K562 (cell line): ENCODE measurements around the gene FANCI. TPM values are rescaled to one million over a fixed set of nuclear protein-coding genes. Genes with fewer than 3 reads are reported as not detected.

Experiments
- ATAC-seq: fragments of 200-7000 bp; cut with Tn5 transposase; 3 replicates; pipeline ENCODE4 v1.9.1; 2020; ENCODE audit warnings: moderate library complexity
- BruUV-seq: library from RNA; stranded (reverse); fragments of 400-500 nt; replicated peaks from 2 replicates; lab custom pipeline; 2021; lab: Mats Ljungman, UMichigan
- CTCF ChIA-PET: fragments of 300-600 bp; formaldehyde crosslinking; extraction: SDS; loops from one replicate; lab custom pipeline; 2021; ENCODE audit warnings: low intra/inter-chr PET ratio; lab: Yijun Ruan, JAX
- POLR2A ChIA-PET: fragments of 300-600, 350-650 bp; sonication (Branson Sonifier 250); formaldehyde crosslinking; extraction: SDS; loops from one replicate; lab custom pipeline; 2021; ENCODE audit warnings: antibody characterized with exemption, inconsistent platforms; lab: Yijun Ruan, JAX
- DNase-seq, 4 experiments: peaks; one replicate each; pipeline versions ENCODE4 v3.0.0 to v3.0.0-alpha.2; 2011 to 2018; ENCODE audit warnings: low spot score in 3 of 4, mixed read lengths in 3 of 4; ENCODE audit errors: extremely low read depth in 1 of 4
- FAIRE-seq: peaks from 2 replicates; lab custom pipeline; 2011; peaks lifted over from hg19 to GRCh38; lab: Jason Lieb, UNC
- H2AFZ ChIP-seq: 2 replicates; pipeline ENCODE4 v1.6.0; 2011; ENCODE audit warnings: low read depth, low read length, control low read depth, inconsistent platforms
- H3K27ac ChIP-seq: fragments of 200-600 bp; 3 replicates; pipeline ENCODE4 v1.8.0; 2011; ENCODE audit warnings: low read depth, mild to moderate bottlenecking, control low read depth, inconsistent platforms, low read length, moderate library complexity, mixed read lengths; ENCODE audit errors: extremely low read depth
- H3K27me3 ChIP-seq, 2 experiments: fragments of 300-600 bp in 1 of 2; 2 replicates in 1 of 2; 3 replicates in 1 of 2; pipeline versions ENCODE4 v1.6.0 to v1.8.0; 2011; ENCODE audit warnings: inconsistent platforms in 2 of 2, low read length in 2 of 2, mild to moderate bottlenecking in 1 of 2, mixed read lengths in 1 of 2, moderate library complexity in 1 of 2; ENCODE audit not compliant: control insufficient read depth in 2 of 2, insufficient read depth in 2 of 2
- H3K36me3 ChIP-seq: fragments of 300-600 bp; 3 replicates; pipeline ENCODE4 v1.8.0; 2011; ENCODE audit warnings: mild to moderate bottlenecking, low read length, inconsistent platforms; ENCODE audit not compliant: control insufficient read depth, insufficient read depth
- H3K4me1 ChIP-seq, 2 experiments: fragments of 200-600 bp in 1 of 2; replicated peaks in 1 of 2; 2 replicates in 1 of 2; 3 replicates in 1 of 2; pipeline versions ENCODE4 v1.5.1 to v1.8.0; 2011; ENCODE audit warnings: inconsistent platforms in 2 of 2, low read length in 2 of 2, mild to moderate bottlenecking in 1 of 2, mixed read lengths in 1 of 2, moderate library complexity in 1 of 2; ENCODE audit not compliant: control insufficient read depth in 2 of 2, insufficient read depth in 2 of 2
- H3K4me2 ChIP-seq: 2 replicates; pipeline ENCODE4 v1.6.1; 2011; ENCODE audit warnings: low read length, control low read depth, inconsistent platforms, mixed read lengths; ENCODE audit not compliant: insufficient read depth
- H3K4me3 ChIP-seq: fragments of 200-600 bp; sonication (generic), shearing (Covaris generic); 2 replicates; pipeline ENCODE4 v1.5.1; 2016; ENCODE audit warnings: control low read depth, inconsistent platforms
- H3K79me2 ChIP-seq: fragments of 200-600 bp; 3 replicates; pipeline ENCODE4 v1.8.0; 2011; ENCODE audit warnings: low read length, inconsistent platforms; ENCODE audit not compliant: control insufficient read depth, insufficient read depth
- H3K9ac ChIP-seq, 2 experiments: 2 replicates each; pipeline versions ENCODE4 v1.6.0 to v1.6.1; 2011; ENCODE audit warnings: low read depth in 2 of 2, low read length in 2 of 2, control low read depth in 1 of 2, inconsistent platforms in 1 of 2, mild to moderate bottlenecking in 1 of 2, mixed read lengths in 1 of 2; ENCODE audit not compliant: insufficient read depth in 1 of 2
- H3K9me1 ChIP-seq: one replicate; pipeline ENCODE4 v1.6.0; 2011; ENCODE audit warnings: inconsistent platforms, mild to moderate bottlenecking, low read length, moderate library complexity; ENCODE audit not compliant: control insufficient read depth, insufficient read depth
- H3K9me3 ChIP-seq: replicated peaks from 2 replicates; pipeline ENCODE4 v1.5.1; 2011; ENCODE audit warnings: low read depth, low read length, inconsistent platforms; ENCODE audit not compliant: control insufficient read depth, insufficient read depth
- H4K20me1 ChIP-seq: replicated peaks from 2 replicates; pipeline ENCODE4 v1.6.1; 2011; ENCODE audit warnings: low read length, inconsistent platforms, mixed read lengths; ENCODE audit not compliant: control insufficient read depth, insufficient read depth
- ARID1B ChIP-seq: fragments of 450-650 bp; IDR thresholded peaks from 2 replicates; pipeline ENCODE4 v1.6.1; 2016; ENCODE audit warnings: antibody characterized with exemption, mild to moderate bottlenecking, inconsistent platforms
- CBFA2T3 ChIP-seq: fragments of 450-650 bp; IDR thresholded peaks from 2 replicates; pipeline ENCODE4 v1.6.1; 2017
- CC2D1A ChIP-seq: fragments of 450-650 bp; IDR thresholded peaks from 2 replicates; pipeline ENCODE4 v1.6.1; 2017; ENCODE audit warnings: mild to moderate bottlenecking
- KDM5B ChIP-seq: fragments of 200-600 bp; sonication (generic); IDR thresholded peaks from 2 replicates; pipeline ENCODE4 v1.6.1; 2012; ENCODE audit warnings: low read depth, mild to moderate bottlenecking, moderate library complexity, low read length, control low read depth, inconsistent platforms; ENCODE audit not compliant: insufficient replicate concordance
- MECOM ChIP-seq: fragments of 250-450 bp; sonication (Bioruptor Pico); IDR thresholded peaks from 2 replicates; pipeline ENCODE4 v1.8.0; 2022; ENCODE audit warnings: inconsistent platforms
- RBFOX2 ChIP-seq: fragments of 200-400 bp; formaldehyde crosslinking; IDR thresholded peaks from 2 replicates; pipeline ENCODE4 v1.6.1; 2017; ENCODE audit warnings: low read depth, mild to moderate bottlenecking, low read length, moderate library complexity
- RHOXF2B ChIP-seq: fragments of 250-450 bp; sonication (Bioruptor Pico); conservative IDR thresholded peaks from 2 replicates; pipeline ENCODE4 v1.5.1; 2021
- ZNF263 ChIP-seq: sonication (generic); formaldehyde crosslinking; IDR thresholded peaks from 2 replicates; pipeline ENCODE4 v1.8.0; 2022; ENCODE audit warnings: mild to moderate bottlenecking, missing genetic modification reagents, borderline replicate concordance
- ZNF444 ChIP-seq: fragments of 250-450 bp; sonication (Bioruptor Pico); IDR thresholded peaks from 2 replicates; pipeline ENCODE4 v1.4.0; 2020; ENCODE audit warnings: mild to moderate bottlenecking, moderate library complexity
- WGBS: fragments of 100-300 bp; shearing (Covaris generic); methylation state at CpG from one replicate; pipeline ENCODE4 v1.1.6; 2016; ENCODE audit warnings: low coverage, mixed read lengths; ENCODE audit not compliant: insufficient coverage; ENCODE audit errors: missing lambda C conversion rate; 5-methylcytosine and 5-hydroxymethylcytosine counted together
- in situ Hi-C: fragments of 300-500 bp; cut with MboI; formaldehyde crosslinking; loops from 4 replicates; pipeline ENCODE4 v1.15.0; 2018; ENCODE audit warnings: inconsistent platforms, mixed read lengths
- intact Hi-C: fragments of 100-400 bp; cut with micrococcal nuclease; formaldehyde crosslinking; loops from 2 replicates; pipeline ENCODE4 v1.14.2; 2022
- polyA plus RNA-seq, 8 experiments: library from polyadenylated mRNA; depleted of rRNA in 4 of 8; stranded (reverse) in 5 of 8; unstranded in 3 of 8; fragments of >200 nt; fragmentation: Nextera tagmentation in 2 of 8; fragmentation: Illumina TruSeq in 1 of 8; extraction: Ambion mirVana in 2 of 8; extraction: Trizol in 1 of 8; gene quantifications; 2 replicates each; pipeline versions ENCODE4 v1.2.1 to v1.2.3, GENCODE V29; 2011 to 2014; ENCODE audit warnings: inconsistent platforms in 1 of 8, missing spikeins in 1 of 8
- total RNA-seq, 7 experiments: library from RNA; depleted of rRNA in 6 of 7; stranded (reverse); fragments of >200 nt in 6 of 7; fragmentation: Illumina TruSeq in 2 of 7; extraction: Trizol in 2 of 7; gene quantifications; 2 replicates each; pipeline versions ENCODE4 v1.2.1 to v1.2.3, GENCODE V29; 2011 to 2021; ENCODE audit warnings: low replicate concordance in 1 of 7
- TF ChIP-seq, protein P1 (sequence below), 2 experiments: fragments of 200-800 bp in 1 of 2; sonication (Bioruptor generic) in 1 of 2; sonication (generic) in 1 of 2; formaldehyde crosslinking in 1 of 2; IDR thresholded peaks in 1 of 2; conservative IDR thresholded peaks in 1 of 2; 2 replicates each; pipeline versions ENCODE4 v1.5.0 to v1.6.1; 2016 to 2020; ENCODE audit warnings: missing compliant biosample characterization in 1 of 2, missing genetic modification characterization in 1 of 2, missing genetic modification reagents in 1 of 2
- TF ChIP-seq, protein P2 (sequence below): fragments of 250-450 bp; sonication (Bioruptor Pico); IDR thresholded peaks from 2 replicates; pipeline ENCODE4 v1.6.1; 2021; ENCODE audit warnings: mild to moderate bottlenecking

Gene FANCI
- total and polyA plus RNA-seq, 9 of the 15 experiments (the other 6 are each of a cell fraction or from before 2014, with no cell fraction given) = 72.1 to 165 (median 131) TPM

- TF ChIP-seq MECOM (CRISPR knock-in tag) (no peak), KDM5B (no peak), ZNF444 (CRISPR knock-in tag) (no peak), ARID1B (peak; percentile 90), CC2D1A (peak; percentile 12; the same call in 1 of the 2 replicates), CBFA2T3 (peak; percentile 91)
- TF ChIP-seq, protein P1, sequence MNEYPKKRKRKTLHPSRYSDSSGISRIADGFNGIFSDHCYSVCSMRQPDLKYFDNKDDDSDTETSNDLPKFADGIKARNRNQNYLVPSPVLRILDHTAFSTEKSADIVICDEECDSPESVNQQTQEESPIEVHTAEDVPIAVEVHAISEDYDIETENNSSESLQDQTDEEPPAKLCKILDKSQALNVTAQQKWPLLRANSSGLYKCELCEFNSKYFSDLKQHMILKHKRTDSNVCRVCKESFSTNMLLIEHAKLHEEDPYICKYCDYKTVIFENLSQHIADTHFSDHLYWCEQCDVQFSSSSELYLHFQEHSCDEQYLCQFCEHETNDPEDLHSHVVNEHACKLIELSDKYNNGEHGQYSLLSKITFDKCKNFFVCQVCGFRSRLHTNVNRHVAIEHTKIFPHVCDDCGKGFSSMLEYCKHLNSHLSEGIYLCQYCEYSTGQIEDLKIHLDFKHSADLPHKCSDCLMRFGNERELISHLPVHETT (CRISPR knock-in tag; conservative IDR thresholded peaks at IDR 0.05 in 1 of 2, IDR thresholded peaks at IDR 0.05 in 1 of 2) = no peak
Measured at GRCh38 chr15:89226359-89227221, 17.2 kb upstream of the FANCI start (continued).

DNA sequence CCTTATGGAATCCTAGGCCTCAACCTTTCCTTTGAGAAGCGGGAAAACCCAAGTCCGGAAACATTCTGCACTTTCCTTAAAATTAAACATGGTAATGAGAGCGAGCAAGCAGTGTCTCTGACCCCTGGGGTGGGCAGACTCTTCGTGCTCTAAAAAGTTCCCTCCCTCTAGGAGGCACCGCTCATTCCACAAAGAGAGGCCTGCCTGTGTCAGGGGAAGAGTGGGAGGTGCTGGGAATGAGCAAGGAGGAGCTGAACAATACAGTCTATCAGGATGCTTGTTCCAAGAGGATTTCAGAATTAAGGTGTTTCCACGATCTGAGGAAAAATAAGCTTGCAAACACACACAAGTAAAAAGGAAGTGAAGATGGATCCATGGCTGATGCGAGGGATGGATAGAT, 16.4 kb upstream of the FANCI start:
- no peaks in the 10 kb centered on the region for H4K20me1 ChIP-seq
- no peak overlapping the region for H3K4me2 ChIP-seq
- FAIRE-seq (no peak), ATAC-seq (no peak), DNase-seq (peak in 1 of 4 experiments; percentile 11)
- ChIA-PET POLR2A (interaction anchor here (0.6 kb wide), 1 partner anchor 110 kb away, joined by 3 read pairs; no protein-coding TSS in a partner anchor), CTCF (no interaction called here)
- no peak overlapping the region for H3K4me3 ChIP-seq
- H3K36me3 ChIP-seq = no peaks in the 10 kb centered on the region
- WGBS = 68% methylated on average over 7 of the region's 7 CpGs
- no peaks in the 10 kb centered on the region for H3K9me1 ChIP-seq
- peaks cover 12 to 20% of the 10 kb centered on the region in 2 experiments; a peak in 4 of 5 replicates for H3K4me1 ChIP-seq
- no peaks in the 10 kb centered on the region for H3K9me3 ChIP-seq
- in situ Hi-C loops = no loop called here
- intact Hi-C loops = no loop called here
- no TSS peak for BruUV-seq
- H2AFZ ChIP-seq = no peak overlapping the region
- H3K9ac ChIP-seq = no peak overlapping the region
- TF ChIP-seq, protein P2, sequence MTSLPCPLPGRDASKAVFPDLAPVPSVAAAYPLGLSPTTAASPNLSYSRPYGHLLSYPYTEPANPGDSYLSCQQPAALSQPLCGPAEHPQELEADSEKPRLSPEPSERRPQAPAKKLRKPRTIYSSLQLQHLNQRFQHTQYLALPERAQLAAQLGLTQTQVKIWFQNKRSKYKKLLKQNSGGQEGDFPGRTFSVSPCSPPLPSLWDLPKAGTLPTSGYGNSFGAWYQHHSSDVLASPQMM (CRISPR knock-in tag) = no peak
- TF ChIP-seq RHOXF2B (CRISPR knock-in tag) (no peak), ZNF263 (no peak), RBFOX2 (no peak)
- H3K27ac ChIP-seq = no peak overlapping the region
- no peaks in the 10 kb centered on the region for H3K79me2 ChIP-seq
- no peaks in the 10 kb centered on the region for H3K27me3 ChIP-seq
